ENCODE results near the gene MGAT5.

The MGAT5 gene

DNA sequence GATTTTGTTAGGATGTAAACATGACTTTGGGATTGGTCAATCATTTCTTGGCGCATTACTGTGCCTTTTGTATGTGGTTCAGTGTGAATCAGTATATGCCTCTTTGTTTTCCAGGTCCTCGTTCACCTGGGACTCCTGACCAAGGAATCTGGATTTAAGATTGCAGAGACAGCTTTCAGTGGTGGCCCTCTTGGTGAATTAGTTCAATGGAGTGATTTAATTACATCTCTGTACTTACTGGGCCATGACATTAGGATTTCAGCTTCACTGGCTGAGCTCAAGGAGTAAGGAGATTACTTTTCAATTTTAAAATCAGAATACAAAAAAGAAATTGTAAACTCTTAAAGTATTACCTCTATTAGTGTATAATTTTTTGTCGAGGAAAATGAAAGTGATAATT, 87.6 kb downstream of the MGAT5 start:
- DNase-seq, result no peak

DNA sequence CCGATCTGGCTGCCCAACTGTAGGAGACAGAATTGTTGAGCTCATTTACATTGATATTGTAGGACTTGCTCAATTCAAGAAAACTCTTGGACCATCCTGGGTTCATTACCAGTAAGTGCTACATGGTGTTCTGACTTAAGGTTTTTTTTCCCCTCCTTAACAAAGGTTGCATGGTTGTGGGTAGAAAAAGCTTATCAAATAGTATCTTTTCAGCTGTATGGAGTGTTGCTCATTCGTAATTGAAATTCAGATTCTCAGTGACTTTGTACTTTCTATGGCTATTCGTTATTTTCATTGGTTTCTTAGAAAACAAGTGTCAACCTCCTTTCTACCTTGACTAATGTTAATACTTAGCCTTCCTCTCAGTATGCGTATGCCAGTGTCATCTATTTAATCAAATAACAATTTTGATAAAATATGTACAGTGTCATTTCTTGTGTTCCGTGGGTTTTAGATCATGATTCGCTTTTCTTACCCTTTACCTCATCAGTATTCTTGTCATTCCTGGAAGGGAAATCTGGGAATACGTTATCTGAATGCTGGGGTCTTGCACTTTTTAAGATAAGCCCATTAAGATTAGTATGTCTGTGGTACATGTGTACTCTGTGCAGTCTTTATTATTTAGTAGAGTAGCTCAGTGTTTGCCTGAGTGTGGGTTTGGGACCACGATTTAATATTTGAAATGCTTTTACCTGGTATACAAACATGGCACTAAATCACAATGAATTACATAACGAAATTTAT, 91.3 kb downstream of the MGAT5 start:
- no peak for DNase-seq

DNA sequence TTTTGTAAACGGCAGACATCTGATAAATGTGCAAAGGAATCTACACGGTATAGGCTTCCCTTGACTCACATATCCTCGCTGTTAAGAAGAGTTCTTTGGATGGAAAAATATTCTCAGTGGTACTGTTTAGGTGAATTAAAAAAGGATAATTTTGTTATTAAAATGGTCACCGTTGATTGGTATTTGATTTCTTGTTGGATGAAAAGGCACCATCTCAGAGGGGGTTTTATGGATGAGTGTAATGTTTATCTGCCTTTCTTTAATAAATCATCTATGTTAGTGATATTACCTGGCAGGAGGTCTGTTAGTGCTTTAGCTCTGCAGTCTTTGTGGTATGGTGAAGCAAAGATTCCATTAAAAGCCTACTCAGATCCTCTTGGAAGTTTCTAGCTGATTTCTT, 92.3 kb downstream of the MGAT5 start:
- no peak for DNase-seq

DNA sequence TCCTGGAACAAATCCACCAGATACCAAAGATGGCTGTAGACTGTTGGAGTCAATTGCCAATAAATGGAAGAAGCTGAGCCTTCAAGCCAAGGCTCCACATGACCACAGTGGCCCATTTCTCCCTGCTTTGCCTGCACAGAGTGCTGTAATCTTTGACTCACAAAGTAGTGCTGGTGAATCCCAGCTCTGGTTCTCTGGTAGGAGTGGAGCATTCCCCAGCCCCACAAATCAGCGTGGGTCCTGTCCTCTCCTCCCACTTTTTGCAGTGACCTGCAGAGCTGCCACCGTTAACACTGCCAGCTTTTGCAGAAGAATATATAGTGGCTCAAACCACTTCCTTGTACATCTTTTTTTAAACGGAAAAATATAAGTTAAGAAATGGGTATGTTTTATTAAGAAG, 93.9 kb downstream of the MGAT5 start:
- DNase-seq, result no peak

GRCh38 chr2:134348239-134348638, 94.4 kb downstream of the MGAT5 start:
- no peak for DNase-seq

- DNase-seq, result no peak
These were observed 94.9 kb downstream of the MGAT5 start for GRCh38 chr2:134348760-134349159.

DNA sequence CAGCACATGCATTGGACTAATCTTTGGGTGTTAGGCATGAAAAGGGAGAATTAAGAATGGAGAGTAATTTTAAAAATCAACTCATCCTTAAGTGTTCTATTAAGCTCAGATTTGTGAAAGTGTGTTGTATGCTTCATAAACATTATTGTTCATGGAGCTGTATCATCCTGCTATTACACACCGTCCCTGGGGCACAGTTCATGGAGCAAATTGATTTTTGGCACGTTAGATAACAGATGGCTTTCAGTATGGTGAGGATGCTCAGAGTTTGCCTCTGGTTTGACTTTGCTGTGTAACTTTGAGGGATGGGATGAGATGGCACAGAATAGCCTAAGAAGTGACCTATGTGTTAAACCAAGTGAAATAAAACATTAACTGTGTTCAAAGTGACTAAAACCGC, 97.1 kb downstream of the MGAT5 start:
- DNase-seq, result no peak

DNA sequence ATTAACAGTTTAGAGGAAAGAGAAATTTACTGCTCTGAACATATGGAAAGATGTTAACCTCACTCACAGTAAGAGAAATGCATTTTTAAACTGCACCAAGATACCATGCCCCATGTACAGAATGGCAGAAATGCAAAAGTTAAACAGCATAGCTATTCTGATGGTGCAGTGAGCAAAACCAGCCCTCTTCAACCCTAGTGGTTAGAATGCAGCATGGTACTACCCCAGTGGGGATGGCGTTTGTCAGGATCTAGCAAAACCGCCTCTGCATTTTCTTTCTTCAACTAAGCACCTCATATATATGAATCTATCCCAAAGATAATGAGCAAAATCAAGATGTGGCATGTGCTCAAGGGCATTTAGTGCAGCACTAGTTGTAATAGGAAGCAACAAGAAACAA, 98.0 kb downstream of the MGAT5 start:
- no peak for DNase-seq

DNA sequence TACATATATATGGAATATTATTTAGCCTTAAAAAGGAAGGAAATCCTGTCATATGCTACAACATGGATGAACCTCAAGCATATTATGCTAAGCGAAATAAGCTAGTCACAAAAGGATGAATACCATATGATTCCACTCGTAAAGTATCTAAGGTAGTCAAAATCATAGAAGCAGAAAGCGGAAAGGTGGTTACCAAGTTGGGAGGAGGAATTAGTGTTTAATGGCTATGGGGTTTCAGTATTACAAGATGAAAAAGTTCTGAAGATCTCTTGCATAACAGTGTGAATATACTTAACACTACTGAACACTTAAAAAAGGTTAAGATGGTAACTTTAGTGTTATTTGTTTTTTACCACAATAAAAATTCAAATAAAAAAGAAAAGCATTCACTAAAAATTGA, 99.0 kb downstream of the MGAT5 start:
- DNase-seq, result no peak

- DNase-seq, result no peak
These were observed 100.7 kb downstream of the MGAT5 start for GRCh38 chr2:134354611-134355010.

DNA sequence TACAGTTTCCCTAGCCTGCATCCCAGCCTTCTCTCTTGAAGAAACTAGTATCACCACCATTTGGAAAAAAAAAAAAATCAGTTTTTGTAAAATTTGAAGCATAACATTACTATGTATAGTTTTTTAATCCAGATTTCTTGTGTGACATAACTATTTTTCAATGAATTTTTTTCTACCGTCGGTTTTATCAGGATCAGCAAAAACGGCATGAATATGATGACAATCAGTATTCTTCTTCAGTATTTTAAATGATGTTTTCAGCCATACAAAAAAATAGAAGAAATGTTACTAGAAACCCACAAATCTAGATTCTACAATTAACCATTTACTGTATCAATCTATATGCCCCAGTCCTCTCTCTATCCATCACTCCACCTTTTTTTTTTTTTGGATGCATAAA, 103.9 kb downstream of the MGAT5 start:
- DNase-seq, result no peak

GRCh38 chr2:134359367-134360081, 105.7 kb downstream of the MGAT5 start:
- peak; percentile 18 for DNase-seq

- no peak for DNase-seq
These were observed 107.0 kb downstream of the MGAT5 start for GRCh38 chr2:134360745-134361487.

DNA sequence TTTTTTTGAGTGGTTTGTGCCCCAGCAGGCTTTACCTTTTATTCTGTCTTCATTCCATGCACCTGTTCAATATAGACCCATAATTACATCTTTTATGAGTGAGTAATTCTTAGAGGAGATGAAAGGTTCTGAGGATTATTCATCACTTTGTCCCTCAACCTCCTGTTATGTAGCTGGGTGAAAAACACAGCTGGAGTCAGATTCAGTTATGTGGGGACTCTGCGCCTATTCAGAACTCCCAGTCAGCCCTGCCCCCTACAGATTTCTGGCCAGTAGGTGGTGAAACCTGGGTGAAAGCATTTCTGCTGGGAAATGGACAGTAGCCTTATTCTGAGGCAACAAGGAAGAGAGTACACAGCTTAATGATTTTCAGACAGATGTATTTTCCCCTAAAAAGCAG, 107.8 kb downstream of the MGAT5 start:
- DNase-seq, result peak; percentile 28

- DNase-seq, result no peak
These were observed 108.3 kb downstream of the MGAT5 start for GRCh38 chr2:134362152-134362668.

- DNase-seq, result no peak
These were observed 108.9 kb downstream of the MGAT5 start for GRCh38 chr2:134362740-134363139.

DNA sequence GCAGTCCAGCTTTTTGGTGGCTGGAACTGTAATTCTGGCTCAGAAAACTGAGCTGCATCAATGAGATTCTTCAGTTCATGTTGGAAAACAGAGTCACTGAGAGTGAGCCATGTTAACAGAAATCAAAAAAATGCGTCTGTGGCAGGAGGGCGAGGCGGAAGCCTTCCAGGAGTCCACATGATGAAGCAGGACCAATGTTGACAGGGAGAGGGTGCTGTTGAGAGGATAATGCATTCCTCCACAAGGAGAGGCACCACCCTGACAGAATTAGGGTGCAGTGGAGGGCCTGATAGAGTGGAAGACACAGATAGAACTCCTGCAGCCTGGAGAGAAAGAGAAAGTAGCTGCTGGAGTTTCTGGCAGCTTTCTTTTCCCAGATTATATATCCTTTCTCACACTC, 111.5 kb downstream of the MGAT5 start:
- DNase-seq, result no peak

GRCh38 chr2:134366359-134366758, 112.5 kb downstream of the MGAT5 start:
- no peak for DNase-seq

DNA sequence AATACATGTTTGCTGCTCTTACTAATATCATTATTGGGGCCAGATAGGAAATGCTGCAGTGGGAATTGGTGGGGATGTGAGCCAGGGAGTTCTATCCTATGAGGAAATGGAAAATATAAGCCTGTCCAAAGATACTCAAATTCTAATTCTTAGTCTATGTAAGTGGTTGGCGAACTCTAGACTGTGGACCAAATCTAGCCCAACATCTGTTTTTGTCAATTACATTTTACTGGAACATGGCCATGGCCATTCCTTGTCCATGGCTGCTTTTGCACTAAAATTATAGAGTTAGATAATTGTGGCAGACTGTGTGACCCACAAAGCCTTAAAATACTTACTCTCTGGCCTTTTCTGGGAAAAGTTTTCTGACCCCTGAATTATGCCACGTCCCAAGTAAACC, 113.3 kb downstream of the MGAT5 start:
- no peak for DNase-seq

DNA sequence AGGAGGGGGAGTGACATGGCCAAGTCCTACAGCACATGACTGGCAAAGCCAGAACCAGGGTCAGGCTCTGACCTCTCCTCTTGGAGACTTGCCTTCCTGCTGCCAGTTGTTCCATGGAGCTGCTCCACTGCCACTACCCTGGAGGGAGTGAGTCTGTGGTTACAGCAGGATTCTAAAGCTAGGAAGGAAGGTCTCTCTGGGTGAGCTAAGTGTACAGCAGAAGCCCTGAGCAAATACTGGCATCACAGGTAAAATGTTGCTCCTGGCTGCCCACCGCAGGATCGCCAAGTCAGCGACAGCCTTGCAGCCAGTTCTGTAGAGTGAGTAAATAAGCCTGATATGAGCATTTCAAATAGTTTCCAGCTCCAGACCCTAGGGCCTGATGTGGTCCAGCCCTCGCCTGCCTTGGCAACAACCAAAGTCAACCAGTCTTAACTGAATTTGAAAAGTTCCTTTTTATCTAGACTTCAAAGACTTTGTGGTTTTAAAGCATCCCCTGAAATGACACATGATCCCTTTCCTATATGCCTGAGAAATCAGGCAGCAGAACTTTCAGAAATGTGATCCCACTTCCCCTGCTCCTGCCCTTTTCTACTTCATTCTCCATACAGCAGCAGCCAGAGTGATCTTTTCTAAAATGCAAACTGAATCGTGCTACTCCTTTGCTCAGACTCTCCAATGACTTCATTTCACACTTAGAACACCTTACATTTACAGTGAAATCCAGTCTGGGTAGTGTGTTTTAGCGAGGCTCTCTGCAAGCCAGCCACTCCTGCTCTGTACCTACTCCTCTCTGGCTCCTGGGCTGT, 114.3 kb downstream of the MGAT5 start:
- DNase-seq, result peak; percentile 18

DNA sequence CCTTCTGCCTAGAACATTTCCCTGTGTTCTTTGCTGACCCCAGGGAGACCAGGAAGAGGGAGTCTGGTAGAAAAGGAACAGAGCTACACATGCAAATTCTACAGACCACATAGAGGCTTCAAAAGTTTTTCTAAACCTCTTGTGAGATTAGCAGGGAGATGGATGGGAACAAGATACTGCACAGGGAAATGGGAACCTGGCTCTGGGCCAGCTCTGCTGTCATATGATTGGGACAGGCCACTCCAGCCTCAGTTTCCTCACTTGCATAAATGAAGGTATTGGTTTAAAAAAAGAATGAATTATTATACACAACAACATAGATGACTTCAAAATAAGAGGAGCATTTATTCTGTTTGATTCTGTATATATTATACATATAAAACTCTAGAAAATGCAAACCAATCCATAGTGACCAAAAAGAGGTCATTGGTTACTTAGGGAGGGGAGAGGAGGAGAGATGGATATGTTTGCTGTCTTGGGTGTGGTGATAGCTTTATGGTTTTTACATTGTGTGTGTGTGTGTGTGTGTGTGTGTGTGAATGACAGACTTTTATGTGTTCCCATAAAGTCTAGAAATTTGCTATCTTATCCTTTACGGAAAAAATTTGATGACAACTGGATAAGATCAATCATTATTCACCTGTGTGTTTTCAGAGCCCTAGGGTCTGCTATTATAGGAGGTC, 115.5 kb downstream of the MGAT5 start:
- DNase-seq, result no peak

Measured in NCI-H2107 (cell line).